ENCODE measurements around the gene CTSV.
"Not testable (repeated sequence)": the region's sequence is repeated elsewhere in the genome, so short reads cannot be mapped to it uniquely, and the experiment has no call there.

DNA sequence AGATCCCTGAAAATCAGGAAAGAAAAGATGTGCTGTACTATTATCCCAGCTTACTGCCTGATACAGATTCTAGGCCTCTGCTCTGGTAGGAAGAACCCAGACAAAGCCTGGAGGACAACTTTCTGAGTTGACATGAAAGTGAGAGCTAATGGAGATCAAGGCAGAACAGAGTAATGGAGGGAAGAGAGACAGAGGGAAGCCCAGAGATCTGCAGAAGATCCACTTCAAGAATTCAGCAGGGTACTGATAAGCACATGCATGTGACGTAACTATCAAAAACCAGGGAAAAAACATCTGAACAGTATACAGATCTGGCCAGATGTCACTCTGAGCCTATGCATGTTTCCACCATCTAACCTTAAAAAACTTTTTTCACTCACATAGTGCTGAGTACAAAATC is 37.6 kb downstream of the CTSV start:
- TF ChIP-seq, protein P1, sequence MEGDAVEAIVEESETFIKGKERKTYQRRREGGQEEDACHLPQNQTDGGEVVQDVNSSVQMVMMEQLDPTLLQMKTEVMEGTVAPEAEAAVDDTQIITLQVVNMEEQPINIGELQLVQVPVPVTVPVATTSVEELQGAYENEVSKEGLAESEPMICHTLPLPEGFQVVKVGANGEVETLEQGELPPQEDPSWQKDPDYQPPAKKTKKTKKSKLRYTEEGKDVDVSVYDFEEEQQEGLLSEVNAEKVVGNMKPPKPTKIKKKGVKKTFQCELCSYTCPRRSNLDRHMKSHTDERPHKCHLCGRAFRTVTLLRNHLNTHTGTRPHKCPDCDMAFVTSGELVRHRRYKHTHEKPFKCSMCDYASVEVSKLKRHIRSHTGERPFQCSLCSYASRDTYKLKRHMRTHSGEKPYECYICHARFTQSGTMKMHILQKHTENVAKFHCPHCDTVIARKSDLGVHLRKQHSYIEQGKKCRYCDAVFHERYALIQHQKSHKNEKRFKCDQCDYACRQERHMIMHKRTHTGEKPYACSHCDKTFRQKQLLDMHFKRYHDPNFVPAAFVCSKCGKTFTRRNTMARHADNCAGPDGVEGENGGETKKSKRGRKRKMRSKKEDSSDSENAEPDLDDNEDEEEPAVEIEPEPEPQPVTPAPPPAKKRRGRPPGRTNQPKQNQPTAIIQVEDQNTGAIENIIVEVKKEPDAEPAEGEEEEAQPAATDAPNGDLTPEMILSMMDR (IDR thresholded peaks at IDR 0.05), result not testable (repeated sequence)
- TF ChIP-seq POLR2A (IDR thresholded peaks at IDR 0.05), result not testable (repeated sequence)
